Right lobe of liver (tissue), 6 donors: ENCODE measurements around the gene BPIFB3. TPM values are rescaled to one million over a fixed set of nuclear protein-coding genes. Genes with fewer than 3 reads are reported as not detected.
"Not testable (repeated sequence)": the region's sequence is repeated elsewhere in the genome, so short reads cannot be mapped to it uniquely, and the experiment has no call there.

Source experiments
- ATAC-seq, 4 donors: fragments of 200-7000 bp; cut with Tn5 transposase; one replicate each; pipeline ENCODE4 v1.9.1; 2020; ENCODE audit warnings: mild to moderate bottlenecking in 4 of 4, moderate library complexity in 4 of 4
- DNase-seq, 3 donors: peaks; one replicate each; pipeline ENCODE4 v3.0.0-alpha.2; 2020
- H3K27ac ChIP-seq, 3 donors: fragments of 200-600 bp; one replicate each; pipeline ENCODE4 v1.8.0; 2022
- H3K27me3 ChIP-seq, 2 donors: fragments of 200-600 bp; one replicate each; pipeline ENCODE4 v1.8.0; 2022
- H3K36me3 ChIP-seq, 4 donors: fragments of 200-600 bp; sonication (generic) in 1 of 4; one replicate each; pipeline versions ENCODE4 v1.5.1 to v1.8.0; 2017 to 2022; ENCODE audit warnings: control low read depth in 1 of 4
- H3K4me1 ChIP-seq, 4 donors: fragments of 200-600 bp; sonication (generic) in 1 of 4; one replicate each; pipeline versions ENCODE4 v1.5.1 to v1.8.0; 2017 to 2022; ENCODE audit warnings: control low read depth in 1 of 4
- H3K4me3 ChIP-seq, 3 donors: fragments of 200-600 bp; one replicate each; pipeline ENCODE4 v1.8.0; 2022
- H3K9me3 ChIP-seq, 4 donors: fragments of 200-600 bp; sonication (generic) in 1 of 4; one replicate each; pipeline versions ENCODE4 v1.5.1 to v1.8.0; 2017 to 2022; ENCODE audit warnings: control low read depth in 1 of 4
- CTCF ChIP-seq, 4 donors: fragments of 200-600 bp in 3 of 4; fragments of 450-650 bp in 1 of 4; IDR thresholded peaks; one replicate each; pipeline versions ENCODE4 v1.5.1 to v1.8.0; 2016 to 2022; ENCODE audit warnings: antibody characterized with exemption in 4 of 4, mild to moderate bottlenecking in 2 of 4
- POLR2A ChIP-seq: fragments of 450-650 bp; IDR thresholded peaks from one replicate; pipeline ENCODE4 v1.6.1; 2017; ENCODE audit warnings: antibody characterized with exemption, mild to moderate bottlenecking
- WGBS: methylation state at CpG from one replicate; pipeline ENCODE4 v1.1.6; 2018; ENCODE audit warnings: low coverage, low lambda C conversion rate; ENCODE audit not compliant: insufficient coverage; ENCODE audit errors: missing lambda C conversion rate; 5-methylcytosine and 5-hydroxymethylcytosine counted together
- intact Hi-C, 2 donors: fragments of 100-400 bp; cut with DNase I; formaldehyde crosslinking; loops; one replicate each; pipeline versions ENCODE4 v1.11.2 to v1.14.1; 2022
- total RNA-seq, 6 experiments: library from RNA; depleted of rRNA in 2 of 6; stranded (reverse); fragments of >200 nt in 2 of 6; fragmentation: NEBNext Ultra II Directional in 3 of 6; extraction: Animal tissue kit (Norgen Biotek cat#: 25700) in 3 of 6; gene quantifications; one replicate each; pipeline versions ENCODE4 v1.1.0 to v1.2.4, GENCODE V29; 2016 to 2023
- donor health status: DM: no; HTN: yes; CAD: no.
- donor health status: DM: no; HTN: no; CAD: no.
- donor health status: DM: no; HTN: no; CAD: no.
- donor health status: DM: no; HTN: yes; CAD: no.
- donor health status: DM: no; HTN: yes; CAD: no.

The BPIFB3 gene
- total RNA-seq, 6 experiments from 2014 or later = not detected

GRCh38 chr20:33042430-33042829, 11.3 kb upstream of the BPIFB3 start:
- no peak for ATAC-seq
- 73% methylated on average over 3 of the region's 3 CpGs for WGBS
- no peaks in the 10 kb centered on the region for H3K36me3 ChIP-seq
- TF ChIP-seq CTCF (IDR thresholded peaks at IDR 0.05) (no peak), POLR2A (no peak)
- H3K27ac ChIP-seq = no peak overlapping the region
- H3K27me3 ChIP-seq = no peaks in the 10 kb centered on the region
- no peak overlapping the region for H3K4me3 ChIP-seq
- DNase-seq = peak in 1 of 3 donors; percentile 1
- H3K9me3 ChIP-seq = no peaks in the 10 kb centered on the region
- no peaks in the 10 kb centered on the region for H3K4me1 ChIP-seq
- intact Hi-C loops = no loop called here

GRCh38 chr20:33042983-33043730, 10.5 kb upstream of the BPIFB3 start:
- DNase-seq = no peak
- no peaks in the 10 kb centered on the region for H3K4me1 ChIP-seq
- 100% methylated on average over 1 of the region's 2 CpGs for WGBS
- H3K27me3 ChIP-seq = no peaks in the 10 kb centered on the region
- no peak overlapping the region for H3K27ac ChIP-seq
- ATAC-seq = no peak
- TF ChIP-seq CTCF (IDR thresholded peaks at IDR 0.05) (no peak), POLR2A (no peak)
- no peak overlapping the region for H3K4me3 ChIP-seq
- no peaks in the 10 kb centered on the region for H3K9me3 ChIP-seq
- no peaks in the 10 kb centered on the region for H3K36me3 ChIP-seq
- intact Hi-C loops = no loop called here

GRCh38 chr20:33043731-33044181, 9.9 kb upstream of the BPIFB3 start:
- TF ChIP-seq CTCF (IDR thresholded peaks at IDR 0.05) = no peak
- no peak for TF ChIP-seq POLR2A
- WGBS = 11% methylated on average over 1 of the region's 1 CpG
- H3K4me1 ChIP-seq = no peaks in the 10 kb centered on the region

GRCh38 chr20:33045129-33045721, 8.5 kb upstream of the BPIFB3 start:
- WGBS = 72% methylated on average over 13 of the region's 15 CpGs
- DNase-seq, H3K27ac ChIP-seq, H3K4me3 ChIP-seq, H3K27me3 ChIP-seq, H3K9me3 ChIP-seq, ATAC-seq, intact Hi-C loops, H3K4me1 ChIP-seq, H3K36me3 ChIP-seq: not testable (repeated sequence)

More at GRCh38 chr20:33043731-33044181, 9.9 kb upstream of the BPIFB3 start:
- Histone ChIP-seq H3K4me3 (no peak overlapping the region), H3K9me3 (no peaks in the 10 kb centered on the region), H3K27ac (no peak overlapping the region), H3K27me3 (no peaks in the 10 kb centered on the region), H3K36me3 (no peaks in the 10 kb centered on the region)
- ATAC-seq = no peak
- intact Hi-C loops = no loop called here
- DNase-seq = no peak

GRCh38 chr20:33046412-33046811, 7.3 kb upstream of the BPIFB3 start:
- Histone ChIP-seq H3K36me3 (no peaks in the 10 kb centered on the region), H3K27ac (no peak overlapping the region), H3K27me3 (no peaks in the 10 kb centered on the region), H3K4me1 (no peaks in the 10 kb centered on the region), H3K4me3 (no peak overlapping the region), H3K9me3 (no peaks in the 10 kb centered on the region)
- DNase-seq (no peak), ATAC-seq (no peak)
- 56% methylated on average over 3 of the region's 3 CpGs for WGBS
- intact Hi-C loops = no loop called here
- TF ChIP-seq POLR2A (no peak), CTCF (IDR thresholded peaks at IDR 0.05) (no peak)
